PC-9 (cell line): ENCODE data around the gene PNPLA7.

Experiments
- EZH2 ChIP-seq: fragments of 200-600 bp; sonication (generic); IDR thresholded peaks from 2 replicates; pipeline ENCODE4 v1.8.0; 2017; ENCODE audit warnings: antibody characterized with exemption, low read depth
- TF ChIP-seq, protein P1 (sequence below): fragments of 200-600 bp; sonication (generic); conservative IDR thresholded peaks from 2 replicates; pipeline ENCODE4 v1.6.1; 2017; ENCODE audit warnings: mixed run types, antibody characterized with exemption, mild to moderate bottlenecking, moderate library complexity

DNA sequence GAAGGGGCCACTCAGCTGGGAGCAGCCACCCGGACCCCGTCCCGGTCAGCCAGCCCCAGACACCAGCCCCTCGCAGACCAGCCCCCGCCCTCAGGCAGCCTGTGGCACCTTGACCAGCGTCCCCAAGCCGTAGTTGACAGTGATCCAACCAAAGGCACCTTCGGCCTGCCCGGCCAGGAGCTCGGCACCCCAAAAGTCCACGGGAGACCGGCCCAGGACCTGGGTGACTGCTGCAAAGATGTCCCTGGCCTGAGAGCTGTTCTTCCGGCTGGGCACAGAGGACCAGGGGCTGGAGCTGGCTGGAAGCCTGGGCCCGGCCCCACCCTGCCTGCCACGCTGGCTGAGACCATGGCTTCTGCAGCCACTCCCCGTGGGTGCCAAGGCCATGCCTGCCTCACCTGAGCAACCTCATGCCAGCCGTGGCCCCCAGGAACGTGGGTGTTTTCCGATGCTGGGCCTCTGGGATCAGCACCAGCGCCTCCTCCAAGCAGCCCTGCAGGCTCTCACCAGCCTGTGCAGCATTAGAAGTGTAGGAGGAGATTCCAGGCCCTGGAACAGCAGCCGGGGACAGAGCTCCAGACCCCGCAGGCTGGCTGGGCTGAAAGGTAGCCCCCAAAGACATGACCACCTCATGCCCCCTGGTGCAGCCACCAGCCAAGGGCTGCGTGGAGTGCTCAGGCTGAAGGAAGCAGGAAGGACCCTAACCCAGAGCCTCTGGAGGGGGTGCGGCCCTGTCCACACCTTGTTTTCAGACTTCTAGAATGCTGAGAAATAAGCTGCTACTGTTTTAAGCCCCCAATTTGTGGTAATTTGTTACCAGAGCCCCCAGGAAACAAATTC lies 113.2 kb downstream of the PNPLA7 start:
- TF ChIP-seq, protein P1, sequence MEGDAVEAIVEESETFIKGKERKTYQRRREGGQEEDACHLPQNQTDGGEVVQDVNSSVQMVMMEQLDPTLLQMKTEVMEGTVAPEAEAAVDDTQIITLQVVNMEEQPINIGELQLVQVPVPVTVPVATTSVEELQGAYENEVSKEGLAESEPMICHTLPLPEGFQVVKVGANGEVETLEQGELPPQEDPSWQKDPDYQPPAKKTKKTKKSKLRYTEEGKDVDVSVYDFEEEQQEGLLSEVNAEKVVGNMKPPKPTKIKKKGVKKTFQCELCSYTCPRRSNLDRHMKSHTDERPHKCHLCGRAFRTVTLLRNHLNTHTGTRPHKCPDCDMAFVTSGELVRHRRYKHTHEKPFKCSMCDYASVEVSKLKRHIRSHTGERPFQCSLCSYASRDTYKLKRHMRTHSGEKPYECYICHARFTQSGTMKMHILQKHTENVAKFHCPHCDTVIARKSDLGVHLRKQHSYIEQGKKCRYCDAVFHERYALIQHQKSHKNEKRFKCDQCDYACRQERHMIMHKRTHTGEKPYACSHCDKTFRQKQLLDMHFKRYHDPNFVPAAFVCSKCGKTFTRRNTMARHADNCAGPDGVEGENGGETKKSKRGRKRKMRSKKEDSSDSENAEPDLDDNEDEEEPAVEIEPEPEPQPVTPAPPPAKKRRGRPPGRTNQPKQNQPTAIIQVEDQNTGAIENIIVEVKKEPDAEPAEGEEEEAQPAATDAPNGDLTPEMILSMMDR = no peak
- TF ChIP-seq EZH2 = no peak
